NCI-H1092 (cell line): Measurements from ENCODE around the gene CNTNAP4.
A peak's percentile ranks its signal among the peaks of the same experiment; 100 is the strongest.

ENCODE experiments used
- DNase-seq: peaks from one replicate; lab custom pipeline; 2025; lab: John Stamatoyannopoulos, UW

CNTNAP4 gene

DNA sequence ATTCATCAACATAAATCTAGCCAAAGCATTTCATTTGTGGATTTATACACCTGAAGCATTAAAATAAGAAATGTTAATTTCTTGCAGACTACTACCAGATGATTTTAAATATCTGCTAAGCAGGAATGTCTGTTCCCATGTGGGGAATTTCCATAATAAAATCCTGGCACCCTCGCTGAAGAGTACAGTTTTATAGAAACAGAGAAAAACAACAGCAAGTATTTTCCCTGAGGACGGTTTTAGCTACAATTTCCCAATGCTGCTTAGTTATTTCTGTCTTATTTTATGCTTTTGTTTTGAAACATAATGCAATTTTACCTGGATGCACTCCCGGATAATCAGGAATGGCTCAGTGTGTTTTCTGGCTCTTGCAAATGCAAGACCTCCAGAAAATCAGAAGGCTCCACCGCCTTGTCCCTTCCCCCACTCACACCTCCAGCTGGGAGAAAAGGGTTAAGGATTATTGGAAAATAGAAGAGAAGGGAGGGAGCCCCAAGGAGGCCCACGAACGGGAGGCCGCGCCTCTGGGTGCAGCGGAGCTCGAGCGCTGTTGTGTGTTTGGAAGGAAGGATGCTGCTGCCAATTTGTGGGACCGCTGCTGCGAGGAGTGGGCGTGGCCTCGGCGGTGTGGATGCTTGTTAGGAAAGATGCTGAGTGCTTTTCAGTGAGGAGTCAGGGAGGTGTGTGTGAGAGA is at the start of gene CNTNAP4:
TSS of gene CNTNAP4 (plus strand) at position 657 of the 694 bp plus-strand sequence. CDS start 262 bp downstream, outside the sequence.
- DNase-seq: no peak

GRCh38 chr16:76228546-76229146 is 48.6 kb upstream of the CNTNAP4 start:
- DNase-seq: no peak

DNA sequence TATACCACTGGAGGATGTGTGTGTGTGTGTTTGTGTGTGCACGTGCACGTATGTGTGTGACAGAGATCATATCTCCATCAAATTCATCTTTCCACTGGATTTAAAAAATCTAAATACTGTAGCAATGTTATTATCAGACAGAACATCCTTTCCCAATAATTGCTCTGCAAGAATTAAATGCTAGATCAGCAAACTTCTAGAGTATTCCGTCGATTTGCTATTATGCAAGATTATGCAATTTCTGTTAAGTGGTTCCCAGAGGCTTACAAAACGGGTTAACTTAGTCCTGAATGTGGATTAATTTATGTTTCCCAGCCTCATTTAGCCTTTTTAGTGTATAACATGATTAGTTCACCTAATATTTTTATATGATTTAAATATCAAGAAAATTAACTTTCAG is 44.5 kb upstream of the CNTNAP4 start:
- no peak for DNase-seq

DNA sequence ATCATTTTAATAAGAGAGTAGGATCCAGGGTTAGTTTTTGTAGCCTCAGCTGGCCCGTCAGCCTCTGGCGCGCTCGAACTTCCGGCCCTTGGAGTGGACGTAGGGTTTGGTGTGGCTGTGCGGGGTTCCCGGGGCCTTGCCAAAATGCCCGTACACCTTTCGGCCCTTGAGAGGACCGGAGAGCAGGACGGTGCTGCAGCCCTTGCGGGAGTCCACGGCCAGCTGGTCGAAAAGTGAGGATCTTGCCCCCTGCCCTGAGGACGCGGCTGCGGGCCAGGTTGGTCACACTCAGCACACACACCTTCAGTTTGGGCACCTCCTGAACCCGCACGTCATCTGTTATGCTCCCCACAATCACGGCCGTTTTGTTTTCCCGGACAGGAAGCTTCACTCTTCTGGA is 42.2 kb upstream of the CNTNAP4 start:
- DNase-seq: no peak

GRCh38 chr16:76235426-76235825 is 41.8 kb upstream of the CNTNAP4 start:
- no peak for DNase-seq

DNA sequence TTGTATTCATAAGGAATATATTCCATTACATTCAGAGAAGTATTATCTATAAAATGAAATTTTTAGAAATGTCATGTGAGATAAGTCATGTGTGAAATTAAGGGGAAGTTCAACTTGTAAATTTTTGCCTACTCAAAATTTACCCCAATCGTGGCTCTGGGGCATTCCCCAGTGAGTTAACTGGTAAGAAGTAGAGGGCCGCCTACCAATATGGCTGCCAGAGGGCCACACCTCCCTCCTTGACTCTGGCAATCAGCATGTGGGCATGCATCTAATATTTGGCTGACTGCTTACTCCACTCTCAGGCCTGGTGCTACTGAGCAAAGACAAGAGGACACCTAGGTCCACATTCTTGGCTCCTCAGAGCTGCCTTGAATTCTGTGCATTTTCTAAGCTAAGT is 39.7 kb upstream of the CNTNAP4 start:
- DNase-seq: no peak

DNA sequence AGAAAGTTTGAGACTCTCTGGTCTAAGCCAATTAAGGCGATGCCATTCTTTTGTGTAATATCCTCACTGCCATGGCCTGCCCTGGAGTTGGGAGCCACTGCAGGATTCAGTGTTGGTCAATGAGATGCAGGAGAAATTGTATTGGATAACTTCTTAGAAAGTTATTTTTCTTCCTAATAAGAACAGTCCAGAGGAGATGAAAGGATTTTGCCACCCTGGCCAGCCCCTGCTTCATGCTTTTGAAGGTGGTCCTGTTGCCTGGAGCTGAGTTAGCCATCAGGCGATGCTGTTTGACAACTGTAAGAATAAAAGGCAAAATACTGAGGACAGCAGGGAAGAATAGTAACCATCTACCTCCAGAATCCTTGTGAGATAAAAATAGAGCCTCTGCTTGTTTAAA is 35.4 kb upstream of the CNTNAP4 start:
- no peak for DNase-seq

- no peak for DNase-seq
Observed at GRCh38 chr16:76243620-76244019, 33.6 kb upstream of the CNTNAP4 start.

DNA sequence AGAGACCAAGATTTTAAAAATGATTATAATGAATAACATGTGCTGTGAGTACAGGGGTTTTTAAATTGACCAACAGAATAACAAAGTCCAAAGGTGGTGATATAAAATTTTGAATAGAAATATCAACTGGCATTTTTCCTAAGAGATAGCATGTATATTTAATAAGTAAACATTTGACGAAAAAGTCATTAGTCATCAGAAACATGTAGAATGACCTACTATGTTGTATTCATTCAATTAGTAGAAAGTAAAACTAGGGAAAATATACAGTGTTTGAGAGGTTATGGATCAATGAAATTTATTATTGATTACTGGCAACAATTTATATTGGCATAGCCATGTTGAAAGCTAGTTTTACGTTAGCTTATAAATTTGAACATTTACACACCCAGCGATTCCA is 30.6 kb upstream of the CNTNAP4 start:
- DNase-seq: no peak

DNA sequence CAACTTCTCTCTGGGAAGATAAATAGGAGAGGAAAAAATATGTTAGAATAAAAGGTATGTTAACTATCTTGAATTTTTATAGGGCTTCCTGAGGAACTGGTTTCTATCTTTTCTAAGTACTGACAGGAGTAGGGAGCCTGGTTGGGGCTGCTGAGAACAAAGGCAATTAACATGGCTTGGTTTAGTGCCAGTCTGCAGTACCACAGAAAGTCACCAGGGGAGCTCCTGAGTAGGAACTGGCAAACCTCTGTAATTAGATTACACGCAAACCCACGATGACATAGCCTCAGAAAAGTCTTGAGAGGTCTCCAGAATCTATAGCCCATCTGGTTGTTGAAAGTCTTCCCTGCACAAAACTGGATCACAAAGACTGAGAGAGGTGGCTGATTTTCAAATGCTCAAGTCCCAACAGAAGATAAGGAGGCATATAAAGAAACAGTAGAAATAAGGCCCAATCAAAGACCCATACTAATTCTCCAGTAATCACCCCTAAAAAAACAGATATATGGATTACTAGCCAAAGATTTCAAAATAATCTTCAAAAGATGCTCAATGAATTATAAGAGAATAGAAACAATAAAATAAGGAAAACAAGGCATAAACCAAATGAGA is 11.7 kb upstream of the CNTNAP4 start:
- no peak for DNase-seq

- no peak for DNase-seq
Observed at GRCh38 chr16:76268824-76269223, 8.4 kb upstream of the CNTNAP4 start.

- no peak for DNase-seq
Observed at GRCh38 chr16:76277460-76278030, 344 bp downstream of the CNTNAP4 start.

GRCh38 chr16:76278086-76278485 is 885 bp downstream of the CNTNAP4 start:
- no peak for DNase-seq

GRCh38 chr16:76278980-76279379 is 1.8 kb downstream of the CNTNAP4 start:
- DNase-seq: peak; percentile 4

DNA sequence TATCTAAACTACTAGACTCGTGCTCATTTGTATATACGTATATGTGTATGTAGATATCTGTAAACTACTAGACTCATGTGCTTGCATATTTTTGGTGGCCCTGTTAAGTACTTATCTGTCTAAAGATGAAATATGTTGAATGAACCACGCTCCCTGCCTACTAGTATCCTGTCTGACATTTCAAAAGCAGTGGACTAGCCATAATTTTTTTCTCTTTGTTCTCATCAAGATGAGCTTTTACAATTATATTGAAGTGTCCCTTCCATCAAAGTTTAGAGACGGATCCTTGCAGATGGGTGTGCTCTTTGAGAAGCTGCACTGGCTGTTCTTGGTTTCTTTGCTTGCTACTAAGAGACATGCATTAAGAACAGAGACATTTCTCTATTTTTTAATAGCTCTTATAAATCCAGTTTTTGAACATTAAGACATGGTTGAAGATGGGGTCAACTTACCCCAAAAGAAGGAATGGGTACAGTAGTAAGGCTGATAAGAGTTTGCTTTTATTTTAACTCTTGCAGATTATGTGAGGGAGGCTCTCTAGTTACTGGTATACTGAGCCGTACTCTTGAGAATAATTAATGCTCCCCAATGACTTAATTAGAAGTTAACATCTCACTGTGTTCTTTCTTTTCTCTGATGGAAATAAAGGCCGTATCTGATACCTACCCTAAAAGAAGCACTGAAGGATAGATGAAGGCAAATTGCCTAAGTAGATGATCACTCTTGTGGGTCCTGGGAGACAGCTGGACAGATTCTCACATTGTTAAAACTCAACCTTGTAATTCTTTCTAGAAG is 3.4 kb downstream of the CNTNAP4 start:
- no peak for DNase-seq

DNA sequence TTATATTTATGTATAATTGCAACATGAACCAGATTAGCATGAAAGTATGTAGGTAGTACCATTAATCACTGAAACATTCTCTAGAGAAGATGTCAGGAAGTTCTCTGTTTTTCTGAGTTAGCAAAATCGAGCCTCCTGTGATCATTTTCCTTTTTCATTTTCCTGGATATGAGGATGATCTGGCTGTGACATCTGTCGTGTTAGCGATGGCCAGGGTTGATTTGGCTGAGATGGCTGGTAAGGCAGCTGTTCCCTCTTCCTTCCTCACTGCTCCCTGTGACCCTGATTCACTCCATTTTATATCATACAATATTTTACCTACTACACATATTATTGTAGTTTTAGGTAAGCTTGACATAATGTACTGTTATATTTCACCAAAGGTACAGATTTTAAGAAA is 10.3 kb downstream of the CNTNAP4 start:
- no peak for DNase-seq

GRCh38 chr16:76292218-76292617 is 15.0 kb downstream of the CNTNAP4 start:
- no peak for DNase-seq

- DNase-seq: no peak
Observed at GRCh38 chr16:76293980-76294379, 16.8 kb downstream of the CNTNAP4 start.

DNA sequence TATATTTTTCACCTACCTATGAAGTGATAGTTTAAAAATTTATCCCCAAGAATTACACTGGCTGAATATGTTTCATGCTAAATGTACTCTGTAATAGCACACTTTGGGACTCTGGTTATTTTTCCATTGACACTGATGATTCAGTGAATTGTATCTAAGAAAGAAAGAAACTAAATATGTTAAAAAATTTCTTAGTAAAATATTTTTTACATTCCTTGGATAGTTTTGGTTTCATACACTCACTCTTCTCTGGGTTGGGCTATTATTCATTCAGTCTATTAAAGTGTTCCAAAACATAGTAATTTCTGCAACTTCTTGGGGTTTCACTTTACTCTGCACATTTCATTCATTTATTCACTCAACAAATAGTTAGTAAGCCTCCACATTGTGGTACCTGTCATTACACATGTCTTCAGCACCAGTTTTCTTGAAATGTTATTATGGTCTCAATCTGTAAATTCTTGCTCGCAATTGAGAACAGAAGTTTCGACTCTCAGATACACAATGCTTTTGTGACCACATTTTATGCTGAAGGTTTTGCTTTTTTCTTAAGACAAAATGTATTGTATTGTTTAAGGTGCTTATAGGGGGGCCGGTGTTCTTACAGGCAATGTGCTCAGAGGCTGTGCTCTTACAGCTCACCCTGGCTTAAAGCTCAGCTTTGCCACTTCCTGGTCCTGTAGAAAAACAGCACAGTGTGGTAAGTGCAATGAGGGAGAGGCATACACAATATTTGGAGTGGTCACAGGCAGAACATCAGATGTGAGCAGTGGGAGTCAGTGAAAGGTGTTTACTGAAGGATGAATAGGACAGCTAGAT is 17.4 kb downstream of the CNTNAP4 start:
- no peak for DNase-seq

DNA sequence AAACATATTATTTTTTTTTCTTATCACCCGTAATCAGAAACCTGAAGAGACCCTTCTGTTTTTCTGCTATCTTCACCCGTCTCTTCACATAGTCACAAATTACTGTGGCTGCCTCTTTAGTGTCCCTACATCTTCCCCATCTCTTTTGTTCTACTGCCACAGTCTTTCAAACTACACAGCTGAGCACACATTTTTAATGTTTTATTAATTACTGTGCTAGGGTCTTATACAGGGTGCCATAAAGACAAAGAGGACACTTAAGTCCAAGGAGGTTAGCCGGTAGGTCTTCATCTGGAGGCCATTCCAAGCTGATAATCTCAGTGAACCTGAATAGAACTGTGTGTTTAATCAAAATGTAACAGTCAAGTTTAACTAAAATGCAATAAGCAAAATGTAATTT is 20.7 kb downstream of the CNTNAP4 start:
- DNase-seq: no peak

DNA sequence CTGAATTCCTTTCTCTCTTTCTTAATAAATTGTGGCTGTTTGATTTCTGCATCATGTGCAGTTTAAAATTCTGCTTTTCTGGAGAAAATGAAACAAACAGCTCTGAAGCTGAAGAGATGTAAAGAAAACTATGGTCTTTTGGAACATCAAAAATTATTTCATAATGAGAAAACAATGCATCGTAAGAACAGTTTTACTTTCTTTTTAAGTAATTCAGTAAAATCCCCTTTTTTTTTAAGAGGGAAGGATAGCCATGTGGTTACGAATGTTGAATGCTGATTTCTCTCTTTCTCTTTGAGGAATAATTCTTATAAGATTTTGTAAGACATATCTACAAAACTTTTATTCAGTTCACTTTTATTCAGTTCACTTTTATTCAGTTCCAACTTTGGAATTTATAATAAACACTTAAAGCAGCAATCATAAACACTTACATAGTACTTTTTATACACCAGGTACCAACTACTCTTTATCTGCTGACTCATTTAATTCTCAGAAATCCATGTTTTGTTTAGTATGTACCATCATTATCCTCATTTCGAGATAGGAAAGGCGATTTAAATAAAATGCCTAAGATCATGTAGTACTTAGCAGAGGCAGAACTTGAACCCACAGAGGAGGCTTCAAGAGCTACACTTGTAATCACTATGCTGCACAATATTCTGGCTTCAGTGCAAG is 26.6 kb downstream of the CNTNAP4 start:
- no peak for DNase-seq
